Osteocyte (in vitro differentiated cells): Measurements from ENCODE around the gene CACNA1C. TPM values are rescaled to one million over a fixed set of nuclear protein-coding genes. Genes with fewer than 3 reads are reported as not detected.

Experiments used
- DNase-seq: peaks from one replicate; pipeline ENCODE4 v3.0.0; 2021; ENCODE audit warnings: mixed read lengths; ENCODE audit not compliant: unreplicated experiment; ENCODE audit errors: extremely low spot score
- H3K27ac Mint-ChIP-seq: one replicate; pipeline ENCODE4 v1.8.0; 2021; ENCODE audit warnings: mild to moderate bottlenecking, mixed read lengths; ENCODE audit not compliant: unreplicated experiment
- H3K27me3 Mint-ChIP-seq: one replicate; pipeline ENCODE4 v1.8.0; 2021; ENCODE audit warnings: mixed read lengths; ENCODE audit not compliant: unreplicated experiment
- H3K36me3 Mint-ChIP-seq: one replicate; pipeline ENCODE4 v1.8.0; 2021; ENCODE audit warnings: mixed read lengths; ENCODE audit not compliant: unreplicated experiment
- H3K4me1 Mint-ChIP-seq: one replicate; pipeline ENCODE4 v1.8.0; 2021; ENCODE audit warnings: mixed read lengths; ENCODE audit not compliant: unreplicated experiment
- H3K4me3 Mint-ChIP-seq: one replicate; pipeline ENCODE4 v1.8.0; 2021; ENCODE audit warnings: mild to moderate bottlenecking, moderate library complexity, mixed read lengths; ENCODE audit not compliant: unreplicated experiment
- H3K9me3 Mint-ChIP-seq: one replicate; pipeline ENCODE4 v1.8.0; 2021; ENCODE audit warnings: mixed read lengths; ENCODE audit not compliant: unreplicated experiment
- CTCF ChIP-seq: fragments of 200-600 bp; sonication (generic); IDR thresholded peaks from 2 replicates; pipeline ENCODE4 v1.5.0; 2021; ENCODE audit warnings: antibody characterized with exemption, mild to moderate bottlenecking, moderate library complexity
- total RNA-seq: library from RNA; stranded (reverse); gene quantifications from 2 replicates; pipeline ENCODE4 v1.2.1, GENCODE V29; 2021

Gene CACNA1C
- total RNA-seq, 1 donor from 2014 or later, result 67.4 TPM

- Mint-ChIP-seq H3K4me1 (peaks cover 14% of the 10 kb centered on the region), H3K27ac (no peak overlapping the region), H3K9me3 (no peaks in the 10 kb centered on the region), H3K4me3 (no peak overlapping the region), H3K27me3 (no peaks in the 10 kb centered on the region), H3K36me3 (peaks cover 23% of the 10 kb centered on the region)
- no peak for TF ChIP-seq CTCF
- no peak for DNase-seq
These were observed 401.9 kb downstream of the CACNA1C start for GRCh38 chr12:2454601-2455177.

- H3K4me3 Mint-ChIP-seq, result no peak overlapping the region
- H3K36me3 Mint-ChIP-seq, result peaks cover 23% of the 10 kb centered on the region
- no peaks in the 10 kb centered on the region for H3K27me3 Mint-ChIP-seq
- DNase-seq, result no peak
- no peaks in the 10 kb centered on the region for H3K9me3 Mint-ChIP-seq
- no peak for TF ChIP-seq CTCF
- H3K27ac Mint-ChIP-seq, result no peak overlapping the region
- H3K4me1 Mint-ChIP-seq, result peaks cover 14% of the 10 kb centered on the region
These were observed 402.6 kb downstream of the CACNA1C start for GRCh38 chr12:2455410-2455809.

GRCh38 chr12:2456122-2456812 is 403.5 kb downstream of the CACNA1C start:
- Mint-ChIP-seq H3K4me1 (peaks cover 6% of the 10 kb centered on the region), H3K27me3 (no peaks in the 10 kb centered on the region), H3K27ac (no peak overlapping the region), H3K9me3 (no peaks in the 10 kb centered on the region), H3K36me3 (peaks cover 29% of the 10 kb centered on the region), H3K4me3 (no peak overlapping the region)
- no peak for DNase-seq
- TF ChIP-seq CTCF, result no peak

GRCh38 chr12:2456813-2457186 is 404.0 kb downstream of the CACNA1C start:
- no peak for TF ChIP-seq CTCF
- Mint-ChIP-seq H3K4me1 (peaks cover 2% of the 10 kb centered on the region), H3K4me3 (no peak overlapping the region), H3K36me3 (peaks cover 35% of the 10 kb centered on the region), H3K27ac (no peak overlapping the region), H3K27me3 (no peaks in the 10 kb centered on the region), H3K9me3 (no peaks in the 10 kb centered on the region)
- no peak for DNase-seq

GRCh38 chr12:2457215-2457932 is 404.6 kb downstream of the CACNA1C start:
- H3K4me3 Mint-ChIP-seq, result no peak overlapping the region
- no peak overlapping the region for H3K27ac Mint-ChIP-seq
- no peaks in the 10 kb centered on the region for H3K4me1 Mint-ChIP-seq
- TF ChIP-seq CTCF, result no peak
- H3K36me3 Mint-ChIP-seq, result peaks cover 38% of the 10 kb centered on the region
- no peaks in the 10 kb centered on the region for H3K9me3 Mint-ChIP-seq
- H3K27me3 Mint-ChIP-seq, result no peaks in the 10 kb centered on the region
- no peak for DNase-seq
